ENCODE results near the gene PLCB1.

DNA sequence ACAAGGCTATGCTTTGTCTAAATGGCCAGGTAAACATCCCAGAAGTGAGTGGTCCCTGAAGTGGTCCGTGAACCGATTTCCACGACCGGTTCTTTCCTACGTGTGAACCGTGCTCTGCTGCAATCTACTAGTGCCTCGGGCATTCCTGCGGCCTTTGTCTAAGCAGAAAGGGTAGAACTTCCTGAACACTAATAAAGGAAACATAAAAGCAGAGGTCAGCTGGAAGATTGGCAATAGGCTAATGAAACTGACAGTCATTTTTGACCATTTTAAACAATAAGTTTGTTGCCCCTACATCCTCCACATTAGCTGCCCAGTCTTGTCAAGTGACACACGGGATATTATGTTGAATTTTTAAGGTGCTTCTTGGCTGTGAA, 410.0 kb downstream of the PLCB1 start:
- no peak for TF ChIP-seq POLR2A (IDR thresholded peaks at IDR 0.05; ENCODE audit: extremely low read depth, insufficient read length)
- TF ChIP-seq, protein P1, sequence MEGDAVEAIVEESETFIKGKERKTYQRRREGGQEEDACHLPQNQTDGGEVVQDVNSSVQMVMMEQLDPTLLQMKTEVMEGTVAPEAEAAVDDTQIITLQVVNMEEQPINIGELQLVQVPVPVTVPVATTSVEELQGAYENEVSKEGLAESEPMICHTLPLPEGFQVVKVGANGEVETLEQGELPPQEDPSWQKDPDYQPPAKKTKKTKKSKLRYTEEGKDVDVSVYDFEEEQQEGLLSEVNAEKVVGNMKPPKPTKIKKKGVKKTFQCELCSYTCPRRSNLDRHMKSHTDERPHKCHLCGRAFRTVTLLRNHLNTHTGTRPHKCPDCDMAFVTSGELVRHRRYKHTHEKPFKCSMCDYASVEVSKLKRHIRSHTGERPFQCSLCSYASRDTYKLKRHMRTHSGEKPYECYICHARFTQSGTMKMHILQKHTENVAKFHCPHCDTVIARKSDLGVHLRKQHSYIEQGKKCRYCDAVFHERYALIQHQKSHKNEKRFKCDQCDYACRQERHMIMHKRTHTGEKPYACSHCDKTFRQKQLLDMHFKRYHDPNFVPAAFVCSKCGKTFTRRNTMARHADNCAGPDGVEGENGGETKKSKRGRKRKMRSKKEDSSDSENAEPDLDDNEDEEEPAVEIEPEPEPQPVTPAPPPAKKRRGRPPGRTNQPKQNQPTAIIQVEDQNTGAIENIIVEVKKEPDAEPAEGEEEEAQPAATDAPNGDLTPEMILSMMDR (IDR thresholded peaks at IDR 0.05; ENCODE audit: low read depth, low read length), result no peak
